CD4-positive, alpha-beta T cell treated with Interleukin-6 at 100 ng/mL for 8 hours (primary cell): ENCODE data around the gene NELL2.

ENCODE experiments used
- DNase-seq: peaks from one replicate; pipeline ENCODE4 v3.0.0-alpha.2; 2020; ENCODE audit warnings: mixed read lengths, low spot score

NELL2 gene

DNA sequence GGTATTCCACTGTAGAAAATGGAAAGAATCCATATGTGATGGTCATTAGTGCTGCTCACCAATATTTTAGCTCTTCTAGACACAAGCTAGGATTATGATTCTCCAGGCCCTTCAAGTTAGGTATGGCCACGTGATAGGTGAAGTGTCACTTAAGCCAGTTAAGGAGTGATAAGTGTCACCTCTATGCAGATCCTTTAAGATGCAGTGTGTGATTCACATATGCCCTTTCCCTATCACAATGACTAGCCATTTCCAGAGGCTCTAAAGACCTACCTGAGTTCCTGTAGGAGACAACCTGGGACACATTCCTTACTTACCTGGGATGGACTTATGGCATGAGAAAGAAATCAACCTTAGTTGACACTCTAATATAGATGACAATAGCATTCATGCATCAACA is 343.2 kb downstream of the NELL2 start:
- DNase-seq = no peak

DNA sequence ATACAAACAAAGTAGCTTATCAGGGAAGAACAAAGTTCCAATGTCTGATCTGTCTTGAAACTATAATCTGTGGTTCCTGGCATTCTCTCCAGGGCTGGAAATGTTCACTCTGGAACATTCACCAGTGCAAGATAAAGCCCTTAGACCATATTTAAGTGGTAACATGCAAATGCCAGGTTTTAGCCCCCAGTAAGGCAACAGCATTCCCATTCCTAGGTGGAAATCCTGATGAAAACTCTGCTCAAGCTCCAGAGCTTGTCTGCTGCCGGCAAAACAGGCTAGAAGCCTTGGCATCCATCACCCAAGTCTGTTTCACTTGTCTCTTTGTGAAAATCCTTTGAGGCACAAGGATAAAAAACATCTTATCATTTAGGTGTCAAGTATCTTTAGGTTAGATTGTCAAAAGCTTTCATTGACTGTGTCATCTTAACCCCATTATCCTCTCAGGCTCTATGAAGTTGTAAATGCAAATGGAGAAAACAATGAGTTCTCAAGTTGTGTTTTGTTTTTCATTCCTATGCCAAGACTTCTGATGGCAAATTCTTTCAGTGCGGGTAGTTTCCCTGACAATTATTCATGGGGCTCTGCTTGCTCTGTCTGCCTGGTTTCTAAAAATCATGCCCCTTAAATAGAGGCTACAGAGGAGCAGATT is 344.7 kb downstream of the NELL2 start:
- DNase-seq = no peak

DNA sequence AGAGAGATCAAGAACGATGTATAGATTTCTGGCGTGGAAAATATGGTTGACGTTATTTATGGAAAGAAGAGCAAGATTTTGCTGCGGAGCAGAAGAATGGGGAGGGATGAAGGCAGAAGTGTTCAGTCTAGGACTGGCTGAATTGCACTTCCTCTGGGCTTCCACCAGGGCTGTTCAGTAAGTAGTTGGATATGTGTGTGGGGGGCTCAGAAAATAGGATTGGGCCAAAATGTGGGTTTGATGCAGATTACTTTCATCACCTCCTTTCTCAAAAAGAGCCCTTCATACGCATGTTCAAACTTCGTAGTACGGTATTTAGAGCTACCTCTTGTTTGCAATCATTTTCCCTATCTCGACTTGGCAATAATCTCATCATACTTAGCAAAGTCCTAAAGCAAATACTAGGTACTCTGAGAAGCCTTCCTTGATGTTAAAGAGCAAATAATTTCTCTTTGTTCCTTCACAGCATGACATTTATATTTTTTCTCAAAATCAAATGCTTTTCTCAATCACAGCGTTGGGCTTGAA is 349.4 kb downstream of the NELL2 start:
- no peak for DNase-seq

DNA sequence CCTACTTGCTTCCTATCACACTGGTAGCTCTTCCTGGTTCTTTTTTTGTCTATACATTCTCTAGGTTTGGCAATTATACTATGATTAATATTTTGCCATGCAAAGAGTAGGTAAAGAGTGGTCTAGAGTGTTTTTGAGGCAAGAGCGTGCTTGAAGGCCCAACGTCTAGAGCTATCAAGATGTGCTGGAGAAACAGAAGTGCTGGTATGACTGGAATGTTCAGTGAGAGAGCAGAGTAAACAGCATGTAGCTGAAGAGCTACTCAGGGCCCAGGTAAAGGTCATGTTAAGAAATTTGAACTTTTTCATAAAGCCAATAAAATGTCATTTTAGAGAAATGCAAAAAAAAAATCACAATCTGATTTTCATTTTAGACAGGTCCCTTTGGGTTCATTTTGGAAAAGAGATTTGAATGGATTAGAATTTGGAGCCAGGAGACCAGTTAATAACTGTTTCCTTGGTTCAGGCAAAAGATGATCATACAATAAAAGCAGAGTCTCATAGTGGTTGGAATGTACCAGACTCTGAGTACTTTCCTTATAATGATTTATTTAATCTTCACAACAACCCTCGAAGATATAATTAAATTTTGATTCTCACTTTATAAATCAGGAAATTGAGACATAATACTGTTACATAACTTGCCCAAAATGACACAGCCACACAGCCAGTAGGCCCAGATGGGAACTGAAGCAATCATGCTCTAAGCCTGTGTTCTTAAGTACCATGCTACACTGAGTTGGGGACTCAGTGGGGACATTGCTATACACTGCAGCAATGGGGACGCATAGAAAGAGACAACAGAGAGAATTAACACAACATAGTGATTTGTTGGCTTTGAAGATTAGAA is 350.1 kb downstream of the NELL2 start:
- no peak for DNase-seq

DNA sequence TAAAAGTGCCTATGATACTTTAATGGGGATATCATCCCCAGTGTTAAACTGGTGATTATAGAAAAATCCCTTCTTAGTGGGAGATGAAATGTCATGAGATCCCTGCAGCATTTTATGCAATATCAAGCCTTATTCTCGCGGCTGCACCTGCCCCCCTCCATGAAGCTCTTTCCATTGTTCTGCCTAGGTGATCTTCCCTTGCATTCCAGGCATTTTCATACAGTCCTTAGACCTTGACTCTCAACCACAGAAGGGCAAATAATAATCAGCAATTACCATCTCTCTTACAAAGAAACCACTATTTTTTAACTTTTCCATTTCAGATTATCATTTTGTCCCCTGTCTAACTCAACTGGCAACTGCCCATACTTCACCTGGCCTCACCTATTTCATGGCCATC is 352.3 kb downstream of the NELL2 start:
- no peak for DNase-seq

DNA sequence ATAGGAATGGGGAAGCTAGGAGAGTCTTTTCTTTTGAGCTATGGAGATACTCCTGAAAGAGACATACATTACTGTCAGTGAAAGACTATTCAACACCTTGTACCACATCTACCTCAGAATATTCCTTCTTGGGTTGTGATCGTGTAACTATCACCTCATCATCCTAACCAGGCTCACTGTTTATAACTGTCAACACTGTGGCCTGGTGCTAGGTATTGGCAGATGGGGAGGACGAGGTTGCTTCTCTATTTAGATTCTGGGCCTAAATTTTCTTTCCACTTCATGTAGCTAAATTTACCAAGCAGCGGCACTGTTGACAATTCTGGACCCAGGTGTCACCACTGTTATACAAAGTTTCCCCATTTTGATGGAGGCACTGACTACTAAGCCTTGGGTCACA is 354.4 kb downstream of the NELL2 start:
- no peak for DNase-seq

DNA sequence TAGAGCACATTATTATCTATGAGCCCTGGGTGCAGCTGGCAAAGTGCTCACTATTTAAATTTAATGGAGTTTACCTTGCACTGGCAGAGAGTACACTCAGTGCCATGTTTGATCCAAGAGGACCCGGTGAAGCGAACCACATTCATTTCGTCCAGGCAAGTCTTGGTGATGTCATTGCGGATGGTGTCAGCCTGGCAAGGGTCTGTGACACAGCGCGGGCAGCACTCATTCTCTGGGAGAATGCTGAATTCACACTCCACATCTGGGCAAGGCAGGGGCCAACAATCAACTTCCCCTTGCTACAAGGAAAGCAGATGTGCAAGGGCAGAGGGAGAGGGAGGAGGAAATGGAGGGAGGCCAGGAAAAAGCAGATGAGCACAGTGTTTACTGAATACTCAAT is 356.2 kb downstream of the NELL2 start:
- DNase-seq = no peak

DNA sequence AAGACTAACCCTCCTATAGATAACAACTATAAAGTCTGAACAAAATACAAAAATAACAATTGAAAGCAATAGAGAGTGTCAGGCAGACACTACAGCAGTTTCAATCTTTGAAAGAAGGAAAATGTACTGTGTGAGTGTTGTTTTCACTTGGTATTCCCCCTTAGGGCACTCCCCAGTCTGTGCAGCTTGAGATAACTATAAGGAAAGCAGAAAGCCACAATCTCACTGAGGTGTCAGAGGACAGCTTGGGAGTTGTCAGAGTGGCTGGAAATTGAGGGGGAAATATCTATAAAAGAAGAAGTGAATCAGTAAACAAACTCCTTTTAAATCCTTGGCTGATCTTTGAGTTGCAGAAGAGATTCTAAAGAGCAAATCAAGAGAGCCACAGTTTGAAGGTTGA is 364.8 kb downstream of the NELL2 start:
- no peak for DNase-seq

DNA sequence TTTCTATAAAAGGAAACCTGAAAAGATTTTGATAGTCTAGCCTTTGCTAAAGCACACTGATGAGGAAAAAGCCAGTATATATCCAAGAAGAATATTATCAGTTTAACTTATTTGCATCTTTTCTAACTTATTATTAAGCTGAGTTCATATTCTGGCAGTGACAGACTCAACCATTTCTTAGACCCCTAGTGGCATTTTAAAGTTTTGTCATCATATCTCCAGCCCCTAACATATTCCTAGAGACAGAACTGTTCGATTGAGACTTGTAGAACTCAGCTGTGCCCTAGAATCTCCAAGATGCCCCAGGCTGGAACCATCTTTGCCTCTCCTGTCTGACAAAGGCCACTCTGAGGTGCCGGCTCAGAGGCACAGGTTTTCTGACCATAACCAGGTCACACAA is 365.6 kb downstream of the NELL2 start:
- no peak for DNase-seq

DNA sequence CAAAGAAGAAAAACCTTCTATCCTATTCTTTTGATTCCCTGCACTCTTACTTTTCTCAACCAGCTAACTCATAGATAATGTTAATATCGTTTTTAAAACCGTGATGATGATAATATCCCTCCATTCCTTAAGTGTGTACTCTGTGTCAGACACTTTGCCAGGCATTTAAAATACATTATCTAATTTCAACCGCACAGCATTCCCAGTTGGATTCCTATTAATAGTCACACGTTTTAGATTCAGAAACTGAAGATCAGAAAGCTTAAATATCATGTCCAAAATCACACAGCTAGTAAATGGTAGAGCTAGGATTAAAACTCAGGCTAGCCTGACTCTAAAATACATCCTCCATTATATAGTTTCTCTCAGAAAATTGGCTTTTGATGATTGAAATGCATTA is 366.0 kb downstream of the NELL2 start:
- no peak for DNase-seq

DNA sequence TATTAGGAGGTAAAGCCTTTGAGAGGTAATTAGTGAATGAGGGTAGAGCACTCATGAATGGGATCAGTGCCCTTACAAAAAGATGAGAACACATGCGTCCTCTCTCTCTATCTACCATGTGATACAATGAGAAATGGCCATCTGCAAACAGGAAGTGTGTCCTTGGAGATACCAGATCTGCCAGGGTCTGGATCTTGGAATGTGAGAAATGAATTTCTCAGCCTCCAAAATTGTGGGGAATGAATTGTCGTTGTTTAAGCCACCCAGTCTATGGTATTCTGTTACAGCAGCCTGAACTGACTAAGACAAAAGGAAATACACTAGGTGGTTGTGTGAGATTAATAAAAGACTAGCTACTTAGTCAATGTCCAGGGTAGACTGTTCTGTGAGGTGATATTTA is 366.6 kb downstream of the NELL2 start:
- no peak for DNase-seq

DNA sequence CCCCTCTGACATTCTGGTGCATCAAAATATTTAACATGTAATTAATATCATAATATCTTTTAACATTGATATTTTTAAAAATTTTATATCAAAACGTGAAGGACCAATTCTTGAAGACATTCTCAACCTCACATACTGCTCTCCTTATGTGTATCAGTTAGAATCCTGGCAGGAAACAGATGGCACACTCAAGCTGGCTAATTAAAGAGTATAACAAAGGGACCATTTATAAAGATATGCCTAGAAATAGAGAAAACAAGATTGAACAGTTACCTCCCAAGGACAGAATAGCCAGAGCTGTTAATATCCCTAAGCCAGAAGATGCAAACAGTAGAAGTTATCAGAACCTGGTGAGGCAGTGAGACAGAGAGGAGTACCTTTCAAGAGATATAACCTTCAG is 368.7 kb downstream of the NELL2 start:
- no peak for DNase-seq

DNA sequence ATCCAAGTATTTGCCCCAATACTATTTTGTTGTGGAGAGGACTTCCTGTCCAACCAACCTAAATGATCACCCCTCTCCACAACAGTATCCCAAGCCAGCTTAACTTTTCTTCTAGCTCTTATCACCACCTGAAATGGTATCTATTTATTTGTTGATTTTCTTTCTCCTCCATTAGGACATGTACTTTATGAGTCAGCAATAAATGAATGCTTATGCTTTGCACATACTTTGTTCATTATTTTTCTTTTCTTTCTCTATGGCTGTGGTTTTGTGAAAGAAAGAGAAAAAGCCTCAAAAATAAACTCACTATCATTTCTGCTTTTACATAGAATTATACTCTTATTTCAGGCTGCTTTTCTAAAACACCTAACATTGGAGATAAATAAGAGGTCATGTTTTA is 371.3 kb downstream of the NELL2 start:
- DNase-seq = no peak

DNA sequence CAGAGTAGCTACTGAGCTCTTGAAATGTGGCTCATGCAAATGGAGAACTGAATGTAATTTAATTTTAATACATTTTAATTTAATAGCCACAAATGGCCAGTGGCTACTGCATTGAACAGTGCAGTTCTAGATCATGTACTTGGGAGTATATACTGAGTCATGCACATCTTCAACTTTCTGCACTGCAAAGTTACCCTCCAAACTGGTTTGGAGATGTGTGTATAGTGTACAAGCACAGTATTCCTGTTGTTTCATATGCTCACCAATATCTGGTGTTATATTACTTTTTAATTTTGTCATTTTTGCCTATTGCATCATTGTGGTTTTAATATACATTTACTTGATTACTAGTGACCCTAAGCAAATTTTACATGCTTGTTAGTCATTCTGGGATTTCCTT is 372.8 kb downstream of the NELL2 start:
- DNase-seq = no peak

DNA sequence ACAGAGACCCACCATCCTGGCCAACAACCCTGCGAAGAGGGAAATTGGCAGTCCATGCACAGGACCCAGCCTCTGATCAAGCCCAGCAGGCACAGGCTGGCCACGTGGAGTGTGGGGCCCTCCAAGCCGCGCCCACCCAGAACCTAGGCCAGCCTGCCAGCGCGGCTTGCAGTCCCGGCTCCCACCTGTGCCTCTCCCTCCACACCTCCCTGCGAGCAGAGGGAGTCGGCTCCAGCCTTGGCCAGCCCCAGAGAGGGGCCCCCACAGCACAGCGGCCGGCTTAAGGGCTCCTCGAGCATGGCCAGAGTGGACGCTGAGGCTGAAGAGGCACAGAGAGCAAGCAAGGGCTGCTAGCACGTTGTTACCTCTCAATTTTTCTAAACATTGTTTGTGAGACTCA is 373.4 kb downstream of the NELL2 start:
- DNase-seq = no peak

DNA sequence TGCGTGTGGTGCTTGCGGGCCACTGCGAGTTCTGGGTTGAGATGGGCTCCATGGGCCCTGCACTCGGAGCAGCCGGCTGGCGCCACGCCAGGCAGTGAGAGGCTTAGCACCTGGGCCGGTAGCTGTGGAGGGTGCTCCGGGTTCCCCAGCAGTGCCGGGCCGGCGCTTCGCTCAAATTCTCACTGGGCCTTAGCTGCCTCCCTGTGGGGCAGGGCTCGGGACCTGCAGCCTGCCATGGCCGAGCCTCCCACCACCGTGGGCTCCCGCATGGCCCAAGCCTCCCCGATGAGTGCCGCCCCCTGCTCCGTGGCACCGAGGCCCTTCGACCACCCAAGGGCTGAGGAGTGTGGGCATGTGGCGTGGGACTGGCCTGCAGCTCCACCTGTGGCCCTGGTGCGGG is 375.7 kb downstream of the NELL2 start:
- no peak for DNase-seq

DNA sequence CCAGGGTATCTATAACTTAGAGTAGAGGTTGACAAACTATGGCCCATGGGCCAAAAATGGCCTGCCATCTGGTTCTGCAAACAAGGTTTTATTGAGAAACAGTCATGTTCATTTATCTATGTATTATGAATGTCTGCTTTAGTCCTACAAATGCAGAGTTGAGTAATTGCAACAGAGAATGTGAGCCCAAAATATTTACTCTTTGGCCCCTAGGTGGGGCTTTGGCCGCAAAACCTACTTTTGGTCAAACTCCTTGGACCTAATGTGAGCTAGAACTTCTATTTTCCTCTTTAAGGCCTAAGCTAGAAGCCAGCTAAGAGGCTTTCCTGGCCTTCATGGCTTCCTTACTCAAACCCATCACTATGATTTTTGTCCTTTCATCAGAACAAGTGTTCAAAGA is 379.1 kb downstream of the NELL2 start:
- no peak for DNase-seq

DNA sequence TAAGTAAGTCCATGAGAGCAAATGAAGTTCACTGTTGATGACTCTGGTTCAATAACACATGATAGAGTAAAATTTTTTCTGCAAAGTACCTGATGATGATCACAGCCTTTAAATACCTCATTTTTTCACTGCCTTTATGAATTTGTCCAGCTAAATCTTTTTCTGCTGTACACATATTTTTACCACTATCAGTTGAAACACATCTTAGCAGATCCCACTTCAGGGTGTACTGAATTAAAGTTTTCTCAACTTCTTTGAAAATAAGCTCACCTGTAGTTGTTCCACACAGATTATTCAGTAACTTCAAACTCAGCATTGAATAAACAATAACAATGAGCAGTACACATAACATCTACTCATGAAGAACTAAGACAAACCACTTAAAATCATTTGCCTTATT is 385.9 kb downstream of the NELL2 start:
- no peak for DNase-seq

DNA sequence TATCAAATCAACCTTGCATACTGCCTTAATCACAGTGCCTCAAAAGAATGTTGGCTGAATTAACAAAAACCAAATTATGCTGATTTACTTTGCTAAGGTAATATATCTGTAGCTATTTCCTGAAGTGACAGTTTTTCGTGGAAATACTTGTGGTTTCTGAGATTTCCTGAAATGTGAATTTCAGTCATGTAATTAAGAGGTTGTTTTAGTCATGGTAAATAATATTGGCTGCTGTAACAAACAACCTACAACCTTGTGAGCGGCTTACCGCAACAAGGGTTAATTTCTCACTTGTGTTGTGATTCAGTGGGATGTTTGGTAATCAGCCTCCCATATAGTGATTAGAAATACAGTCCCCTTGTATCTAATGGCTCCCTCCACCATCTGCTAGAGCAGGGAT is 387.9 kb downstream of the NELL2 start:
- no peak for DNase-seq

DNA sequence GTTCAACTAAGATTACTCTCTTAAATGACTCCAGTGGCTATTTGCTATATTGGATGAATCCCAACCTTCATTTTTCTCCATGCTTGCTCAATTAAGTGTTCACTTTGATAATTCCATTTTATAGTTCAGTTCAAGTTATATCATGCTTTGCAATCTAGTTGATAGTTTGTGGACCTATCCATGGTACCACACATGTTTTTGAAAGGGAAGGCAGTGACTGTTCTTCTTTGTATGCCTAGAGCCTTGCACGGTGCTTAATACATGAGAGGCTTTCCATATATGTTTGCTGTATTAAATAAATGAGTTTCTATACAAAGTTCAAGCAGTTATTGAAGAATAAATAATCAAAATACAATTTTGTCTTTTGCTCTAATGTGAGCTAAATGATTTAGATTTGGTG is 391.3 kb downstream of the NELL2 start:
- no peak for DNase-seq

DNA sequence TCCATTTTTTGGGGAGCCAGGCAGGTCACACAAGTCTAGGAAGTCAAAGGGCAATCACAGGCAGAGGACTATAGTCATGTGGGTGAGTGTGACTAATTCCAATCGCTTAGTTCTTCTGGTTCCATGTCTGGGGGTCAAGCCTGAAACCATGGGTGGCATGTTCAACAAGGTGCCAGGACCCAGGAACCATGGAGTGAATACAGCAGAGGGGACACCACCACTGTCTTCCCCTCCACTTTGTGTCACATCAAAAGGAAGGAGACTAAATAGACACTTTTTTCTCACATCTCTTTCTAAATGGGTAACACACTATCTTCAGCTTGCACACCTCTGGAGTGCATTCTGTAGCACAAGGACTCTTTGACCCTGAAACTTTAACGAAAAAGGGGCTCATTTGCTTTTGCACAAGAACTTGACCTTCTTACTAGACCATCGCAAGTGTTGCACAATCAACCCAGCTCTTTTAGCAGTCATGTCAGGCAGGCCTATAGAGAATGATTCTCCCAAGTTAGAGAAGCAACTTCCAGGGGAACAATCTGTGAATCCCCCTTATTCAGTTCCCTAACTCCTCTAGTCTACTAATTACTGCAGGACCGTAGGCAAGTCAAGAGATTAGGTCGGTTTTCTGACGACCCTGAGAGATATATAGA is 398.7 kb downstream of the NELL2 start:
- no peak for DNase-seq

DNA sequence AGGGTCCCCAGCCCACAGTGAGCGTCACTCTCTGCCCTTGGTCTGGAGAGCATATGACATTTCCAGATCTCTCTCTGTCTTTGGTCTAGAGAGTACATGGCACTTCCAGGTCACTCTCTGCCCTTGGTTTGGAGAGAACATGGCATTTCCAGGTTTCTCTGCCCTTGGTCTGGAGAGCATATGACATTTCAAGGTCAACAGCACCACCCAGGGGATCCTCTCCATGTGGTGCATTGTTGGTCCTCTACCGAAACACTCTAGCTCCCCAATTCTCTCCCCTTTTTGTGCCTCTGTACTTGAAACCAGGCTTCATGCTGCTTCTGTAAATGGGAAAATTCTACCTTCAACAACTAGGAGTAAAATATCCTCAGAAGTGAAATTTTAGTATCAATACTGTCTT is 399.4 kb downstream of the NELL2 start:
- DNase-seq = no peak

DNA sequence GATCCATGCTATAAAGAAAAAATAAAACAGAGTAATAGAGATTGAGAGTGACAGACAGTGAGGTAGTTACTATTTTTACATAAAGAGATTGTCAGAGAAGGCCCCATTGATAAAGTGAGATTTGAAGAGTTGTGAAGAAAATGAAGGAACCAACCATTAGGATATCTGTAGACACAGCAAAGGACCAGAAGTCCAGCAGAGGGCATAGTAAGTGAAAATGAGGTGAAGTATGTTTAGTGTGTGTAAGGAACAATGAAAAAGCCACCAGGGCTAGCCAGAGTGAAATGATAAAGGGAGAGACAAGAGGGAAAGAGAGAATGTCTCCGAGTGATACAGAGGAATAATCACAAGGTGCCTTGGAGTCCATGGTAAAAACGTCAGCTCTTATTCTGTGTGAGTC is 411.0 kb downstream of the NELL2 start:
- DNase-seq = no peak
